Stimulated activated CD4-positive, alpha-beta T cell treated with anti-CD3 and anti-CD28 coated beads, TNF-alpha, amount 100 ng/mL, for 1 hour (primary cell): ENCODE results near the gene KRTAP5-5.
"Not testable (repeated sequence)": the region's sequence is repeated elsewhere in the genome, so short reads cannot be mapped to it uniquely, and the experiment has no call there.

ENCODE experiments used
- DNase-seq, 3 donors: peaks; one replicate each; pipeline ENCODE4 v3.0.0-alpha.2; 2020; ENCODE audit warnings: low read depth in 3 of 3, low spot score in 1 of 3

KRTAP5-5 gene

GRCh38 chr11:1641096-1641495 lies 11.5 kb downstream of the KRTAP5-5 start:
- DNase-seq, result no peak

DNA sequence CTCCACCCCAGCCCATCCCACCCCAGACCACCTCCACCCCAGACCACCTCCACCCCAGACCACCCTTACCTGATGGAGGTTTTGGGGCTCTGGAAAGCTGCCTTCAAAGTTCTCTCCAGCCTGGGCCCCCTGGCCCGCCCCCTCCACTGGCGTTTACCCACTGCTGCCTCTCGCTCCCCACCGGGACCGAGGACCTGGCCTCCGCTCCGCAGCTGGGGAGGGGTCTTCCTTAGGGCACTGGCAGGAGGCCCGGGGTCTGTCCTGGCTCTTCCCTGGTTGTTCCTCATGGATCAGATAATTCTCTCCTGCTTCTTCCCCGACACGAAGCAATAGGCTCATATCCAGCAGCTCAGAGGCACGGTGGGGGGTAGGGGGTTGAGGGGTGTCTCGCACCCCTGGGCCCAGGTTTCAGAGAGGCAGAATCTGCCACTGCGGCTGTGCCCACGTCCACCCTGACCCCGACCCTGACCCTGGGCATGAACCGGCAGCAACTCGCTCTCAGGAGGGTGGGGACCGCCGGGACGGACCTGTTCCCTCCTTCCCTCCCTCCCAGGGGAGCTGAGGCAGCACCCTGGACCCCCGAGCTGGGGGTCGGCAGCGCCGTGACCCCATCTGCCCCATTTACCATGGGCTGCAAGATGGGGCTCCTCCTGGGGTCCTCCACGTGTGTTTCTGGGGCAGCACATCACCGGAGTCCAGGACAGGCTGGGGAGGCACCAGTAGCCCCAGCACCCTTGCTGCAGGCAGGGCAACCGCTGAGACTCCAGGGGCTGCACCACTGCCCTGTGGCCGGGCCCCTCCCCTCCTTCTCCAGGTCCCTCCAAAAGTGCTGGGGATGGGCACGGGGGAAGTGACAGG lies 12.9 kb downstream of the KRTAP5-5 start:
- DNase-seq, result no peak

GRCh38 chr11:1643146-1643690 lies 13.6 kb downstream of the KRTAP5-5 start:
- no peak for DNase-seq

- DNase-seq, result no peak
Measured at GRCh38 chr11:1644601-1645356, 15.2 kb downstream of the KRTAP5-5 start.

- no peak for DNase-seq
Measured at GRCh38 chr11:1645357-1645821, 15.8 kb downstream of the KRTAP5-5 start.

DNA sequence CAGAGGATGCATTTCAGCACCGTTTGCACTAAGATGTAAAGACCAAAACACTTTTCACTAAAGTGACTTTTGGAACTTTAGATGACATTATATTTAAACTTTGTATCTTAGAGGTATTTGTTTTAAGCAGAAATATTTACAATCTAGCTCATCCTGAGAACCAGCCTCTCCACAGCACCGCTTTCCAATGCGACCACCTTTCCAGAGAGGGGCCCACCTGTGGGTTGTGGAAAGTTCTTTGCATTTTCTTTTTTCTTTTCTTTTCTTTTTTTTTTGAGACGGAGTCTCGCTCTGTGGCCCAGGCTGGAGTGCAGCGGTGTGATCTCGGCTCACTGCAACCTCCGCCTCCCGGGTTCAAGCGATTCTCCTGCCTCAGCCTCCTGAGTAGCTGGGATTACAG lies 17.0 kb downstream of the KRTAP5-5 start:
- not testable (repeated sequence) for DNase-seq

GRCh38 chr11:1647901-1648652 lies 18.5 kb downstream of the KRTAP5-5 start:
- DNase-seq, result no peak

DNA sequence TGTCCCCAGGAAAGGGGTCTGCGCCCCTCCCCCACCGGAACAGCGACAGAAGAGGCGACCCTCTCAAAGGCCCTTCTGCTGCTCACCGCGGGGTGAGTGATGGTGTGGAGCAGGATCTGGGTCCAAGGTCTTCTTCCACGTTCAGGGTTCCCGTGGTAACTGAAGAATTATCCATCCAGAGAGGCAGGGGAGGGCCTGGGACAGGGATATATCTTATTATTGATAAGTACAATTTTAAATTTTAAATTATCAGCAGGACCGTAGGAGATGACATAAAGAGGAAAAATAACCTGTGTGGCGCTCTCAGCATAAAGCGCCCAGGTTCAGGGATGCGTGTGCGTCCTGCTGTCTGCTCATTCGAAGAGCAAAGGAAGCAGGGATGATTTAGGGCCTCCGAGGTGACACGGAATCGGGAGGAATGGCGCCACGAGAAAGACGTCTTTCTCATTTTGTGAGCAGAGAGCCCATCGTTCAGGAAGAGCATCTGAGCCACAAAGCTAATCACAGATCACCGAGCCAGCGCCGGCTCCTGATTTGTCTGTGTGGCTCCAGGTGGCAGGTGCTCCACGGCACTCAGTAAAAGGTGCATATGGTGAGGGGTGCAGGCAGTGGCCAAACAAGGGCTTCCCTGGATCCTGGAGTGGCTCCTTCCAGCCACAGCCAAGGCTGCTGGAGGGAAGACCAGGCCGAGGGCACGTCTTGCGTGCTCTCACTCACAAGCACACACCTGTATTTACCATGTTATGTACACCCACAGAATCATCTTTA lies 19.3 kb downstream of the KRTAP5-5 start:
- no peak for DNase-seq

- DNase-seq, result no peak
Measured at GRCh38 chr11:1650034-1650917, 20.7 kb downstream of the KRTAP5-5 start.

- DNase-seq, result no peak
Measured at GRCh38 chr11:1650918-1651262, 21.3 kb downstream of the KRTAP5-5 start.

DNA sequence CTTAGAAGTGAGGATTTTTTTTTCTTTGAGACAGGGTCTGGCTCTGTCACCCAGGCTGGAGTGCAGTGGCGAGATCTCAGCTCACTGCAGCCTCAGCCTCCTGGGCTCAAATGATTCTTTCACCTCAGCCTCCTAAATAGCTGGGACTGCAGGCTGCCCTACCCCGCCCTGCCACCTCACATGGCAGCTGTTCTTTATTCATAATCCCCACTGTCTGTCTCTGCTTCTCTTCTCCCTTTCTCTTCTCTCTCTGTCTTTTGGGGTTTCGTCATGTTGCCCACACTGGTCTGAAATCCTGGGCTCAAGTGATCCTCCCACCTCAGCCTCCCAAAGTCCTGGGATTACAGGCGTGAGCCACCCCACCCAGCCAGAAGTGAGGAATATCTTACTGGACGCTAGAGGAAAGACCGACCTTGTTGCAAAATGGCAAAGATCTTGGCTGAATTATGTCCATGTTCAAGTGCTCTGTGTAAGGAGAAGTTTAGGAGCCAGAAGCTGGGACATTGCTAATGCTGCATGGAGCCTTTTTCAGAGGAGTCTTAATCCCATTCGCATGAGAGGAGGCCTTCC lies 21.9 kb downstream of the KRTAP5-5 start:
- DNase-seq, result no peak

GRCh38 chr11:1652026-1652425 lies 22.5 kb downstream of the KRTAP5-5 start:
- DNase-seq, result no peak

DNA sequence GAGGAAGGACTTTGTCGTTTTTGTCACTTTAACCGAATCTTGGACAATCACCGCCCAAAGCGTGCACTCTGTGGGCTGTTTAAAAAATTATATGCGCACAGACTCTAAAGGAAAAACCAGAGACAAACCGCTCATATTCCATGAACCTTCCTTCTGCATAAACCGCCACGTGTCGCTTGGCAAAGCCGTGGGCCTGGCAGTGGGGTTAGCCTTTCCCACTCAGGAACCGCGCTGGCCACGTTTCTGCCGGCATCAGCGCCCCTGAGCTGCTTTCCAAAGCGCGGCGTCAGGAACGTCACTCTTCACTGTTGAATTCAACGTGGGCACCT lies 22.8 kb downstream of the KRTAP5-5 start:
- no peak for DNase-seq

- DNase-seq, result peak; percentile 31 to 79 (median 54)
Measured at GRCh38 chr11:1652771-1653540, 23.4 kb downstream of the KRTAP5-5 start.

- no peak for DNase-seq
Measured at GRCh38 chr11:1653541-1654387, 24.2 kb downstream of the KRTAP5-5 start.

GRCh38 chr11:1654388-1655167 lies 25.0 kb downstream of the KRTAP5-5 start:
- no peak for DNase-seq
